CD4-positive, alpha-beta T cell (primary cell): ENCODE data around the gene DERL2. TPM values are rescaled to one million over a fixed set of nuclear protein-coding genes. Genes with fewer than 3 reads are reported as not detected.
"Not testable (repeated sequence)": the region's sequence is repeated elsewhere in the genome, so short reads cannot be mapped to it uniquely, and the experiment has no call there.

Source experiments
- ATAC-seq: fragments of 200-7000 bp; cut with Tn5 transposase; one replicate; pipeline ENCODE4 v1.10.0; 2022; ENCODE audit warnings: mild to moderate bottlenecking; ENCODE audit not compliant: poor library complexity
- CTCF ChIA-PET: fragments of 350-600 bp; sonication (Branson Sonifier 250); formaldehyde crosslinking; loops from one replicate; lab custom pipeline; 2021; ENCODE audit warnings: antibody characterized with exemption, inconsistent platforms; lab: Charles Lee
- POLR2A ChIA-PET: fragments of 350-600 bp; sonication (Branson Sonifier 250); formaldehyde crosslinking; loops from one replicate; lab custom pipeline; 2021; ENCODE audit warnings: antibody characterized with exemption, inconsistent platforms; lab: Charles Lee
- DNase-seq, 14 experiments: peaks; one replicate each; pipeline ENCODE4 v3.0.0-alpha.2; 2013 to 2020; ENCODE audit warnings: mixed read lengths in 2 of 14
- H3K27ac ChIP-seq, 2 donors: one replicate each; pipeline versions ENCODE4 v1.5.1 to v1.7.0; 2013; ENCODE audit warnings: low read length in 2 of 2, low read depth in 1 of 2, mild to moderate bottlenecking in 1 of 2
- H3K27me3 ChIP-seq, 2 experiments: 1 replicate in 1 of 2; 2 replicates in 1 of 2; pipeline versions ENCODE4 v1.6.1 to v1.7.0; 2013; ENCODE audit warnings: low read length in 2 of 2, control low read depth in 1 of 2, mild to moderate bottlenecking in 1 of 2, moderate library complexity in 1 of 2; ENCODE audit not compliant: insufficient read depth in 2 of 2, control insufficient read depth in 1 of 2
- H3K36me3 ChIP-seq: one replicate; pipeline ENCODE4 v1.6.1; 2013; ENCODE audit warnings: low read length, control low read depth; ENCODE audit not compliant: insufficient read depth
- H3K4me1 ChIP-seq: one replicate; pipeline ENCODE4 v1.6.1; 2013; ENCODE audit warnings: low read length, control low read depth; ENCODE audit not compliant: insufficient read depth
- H3K4me3 ChIP-seq: one replicate; pipeline ENCODE4 v1.5.1; 2013; ENCODE audit warnings: mild to moderate bottlenecking, low read length, moderate library complexity
- H3K9me3 ChIP-seq, 2 experiments: 1 replicate in 1 of 2; 2 replicates in 1 of 2; pipeline versions ENCODE4 v1.6.1 to v1.7.0; 2013; ENCODE audit warnings: low read length in 2 of 2, mild to moderate bottlenecking in 2 of 2, control low read depth in 1 of 2, moderate library complexity in 1 of 2; ENCODE audit not compliant: control insufficient read depth in 1 of 2, insufficient read depth in 1 of 2
- H3K27ac Mint-ChIP-seq: one replicate; pipeline ENCODE4 v1.8.0; 2020; ENCODE audit warnings: mixed read lengths
- H3K27me3 Mint-ChIP-seq: one replicate; pipeline ENCODE4 v1.8.0; 2021; ENCODE audit warnings: mixed read lengths
- H3K36me3 Mint-ChIP-seq: one replicate; pipeline ENCODE4 v1.8.0; 2021; ENCODE audit warnings: low read depth, mixed read lengths
- H3K4me1 Mint-ChIP-seq: one replicate; pipeline ENCODE4 v1.8.0; 2021; ENCODE audit warnings: low read depth, mixed read lengths
- H3K4me3 Mint-ChIP-seq: one replicate; pipeline ENCODE4 v1.8.0; 2020; ENCODE audit warnings: mild to moderate bottlenecking, mixed read lengths
- H3K9me3 Mint-ChIP-seq: one replicate; pipeline ENCODE4 v1.8.0; 2020; ENCODE audit warnings: mixed read lengths
- CTCF ChIP-seq: fragments of 200-600 bp; IDR thresholded peaks from one replicate; pipeline ENCODE4 v1.8.0; 2022; ENCODE audit warnings: antibody characterized with exemption, mild to moderate bottlenecking
- intact Hi-C, 2 experiments: fragments of 100-400 bp; cut with DNase I in 1 of 2; cut with micrococcal nuclease in 1 of 2; formaldehyde crosslinking; loops; one replicate each; pipeline versions ENCODE4 v1.15.1 to v1.9.0; 2023 to 2025; cut with DNase I, micrococcal nuclease
- total RNA-seq, 174 experiments: library from RNA in 2 of 174; stranded (reverse) in 2 of 174; gene quantifications; one replicate each; pipeline ENCODE4 v1.2.3 and lab custom pipeline; 2021 to 2026

Gene DERL2
- total RNA-seq, 2 experiments from 2014 or later = 88.3 to 98.7 TPM

- DNase-seq = no peak
- H3K36me3 Mint-ChIP-seq = peaks cover 47% of the 10 kb centered on the region
Observed at GRCh38 chr17:5439446-5439764, 46.6 kb downstream of the DERL2 start.

GRCh38 chr17:5438716-5439445 is 47.1 kb downstream of the DERL2 start, which contains the start of gene C1QBP:
TSS of gene C1QBP (minus strand) at chr17:5439155. CDS start at chr17:5439073, 82 bp downstream.
- H3K4me3 Mint-ChIP-seq = peak within 1 kb of the TSS; percentile 89
- no peaks in the 10 kb centered on the region for H3K27me3 ChIP-seq
- ATAC-seq = peak; percentile 93
- peaks cover 33% of the 10 kb centered on the region for H3K4me1 ChIP-seq
- TF ChIP-seq CTCF = peak; percentile 96
- H3K4me1 Mint-ChIP-seq = peaks cover 35% of the 10 kb centered on the region
- no peaks in the 10 kb centered on the region for H3K27me3 Mint-ChIP-seq
- peaks cover 35% of the 10 kb centered on the region for H3K36me3 ChIP-seq
- ChIA-PET POLR2A (interaction anchor here (0.6 to 2.8 kb wide), 6 partner anchors 20 to 247 kb away, joined by 3 to 37 read pairs (median 6); partner anchors contain the start of genes DERL2, DHX33, MIS12 and NLRP1), CTCF (interaction anchor here (0.6 to 2.8 kb wide), 30 partner anchors 8 to 1770 kb away, joined by 3 to 48 read pairs (median 5); partner anchors contain the start of genes DERL2, DHX33, EMC6 and MIS12)
- no peaks in the 10 kb centered on the region for H3K9me3 Mint-ChIP-seq
- peak within 1 kb of the TSS; percentile 71 to 74 for H3K27ac ChIP-seq
- DNase-seq = peak; percentile 85 to 97 (median 91)
- no peaks in the 10 kb centered on the region for H3K9me3 ChIP-seq
- H3K4me3 ChIP-seq = peak within 1 kb of the TSS; percentile 70
- H3K27ac Mint-ChIP-seq = peak within 1 kb of the TSS; percentile 86
- H3K36me3 Mint-ChIP-seq = peaks cover 45% of the 10 kb centered on the region
- intact Hi-C loops = loop anchor here (1.0 to 10.0 kb wide), 7 partner anchors 19 to 242 kb away; partner anchors contain the start of genes DHX33 (in 2 of the 2), RPAIN (in 2 of the 2) and RABEP1 (in 1 of the 2)

More at GRCh38 chr17:5439446-5439764, 46.6 kb downstream of the DERL2 start:
- no peak for ATAC-seq
- Histone ChIP-seq H3K9me3 (no peaks in the 10 kb centered on the region), H3K4me3 (peak overlapping the region; percentile 70), H3K4me1 (peaks cover 33% of the 10 kb centered on the region), H3K27me3 (no peaks in the 10 kb centered on the region), H3K27ac (peak overlapping the region; percentile 71 to 74), H3K36me3 (peaks cover 36% of the 10 kb centered on the region)
- Mint-ChIP-seq H3K27ac (peak overlapping the region; percentile 86), H3K4me3 (peak overlapping the region; percentile 89), H3K27me3 (no peaks in the 10 kb centered on the region), H3K9me3 (no peaks in the 10 kb centered on the region), H3K4me1 (peaks cover 35% of the 10 kb centered on the region)
- intact Hi-C loops = loop anchor here (1.0 to 10.0 kb wide), 5 partner anchors 29 to 242 kb away; partner anchors contain the start of genes DHX33 (in 1 of the 2) and RABEP1 (in 1 of the 2)
- ChIA-PET POLR2A (interaction anchor here (0.6 to 2.8 kb wide), 6 partner anchors 20 to 247 kb away, joined by 3 to 37 read pairs (median 6); partner anchors contain the start of genes DERL2, DHX33, MIS12 and NLRP1), CTCF (interaction anchor here (0.6 to 2.8 kb wide), 30 partner anchors 9 to 1770 kb away, joined by 3 to 48 read pairs (median 5); partner anchors contain the start of genes DERL2, DHX33, EMC6 and MIS12)
- TF ChIP-seq CTCF = no peak

- DNase-seq (peak in 1 of 14 experiments; percentile 14), ATAC-seq (no peak)
- peaks cover 39% of the 10 kb centered on the region for H3K36me3 ChIP-seq
- H3K4me3 ChIP-seq = peak overlapping the region; percentile 70
- POLR2A ChIA-PET = interaction anchor here (0.9 kb wide), 1 partner anchor 24 kb away, joined by 3 read pairs; no protein-coding TSS in a partner anchor
- intact Hi-C loops = loop anchor here (1.0 to 10.0 kb wide), 4 partner anchors 18 to 153 kb away; partner anchors contain the start of genes DHX33 (in 2 of the 2), RPAIN (in 2 of the 2) and RABEP1 (in 1 of the 2)
- no peak for TF ChIP-seq CTCF
- Mint-ChIP-seq H3K9me3 (no peaks in the 10 kb centered on the region), H3K27me3 (no peaks in the 10 kb centered on the region), H3K4me1 (peaks cover 35% of the 10 kb centered on the region), H3K4me3 (peak overlapping the region; percentile 89), H3K27ac (peak overlapping the region; percentile 86), H3K36me3 (peaks cover 49% of the 10 kb centered on the region)
- no peaks in the 10 kb centered on the region for H3K27me3 ChIP-seq
- H3K27ac ChIP-seq = peak overlapping the region; percentile 2 to 71
- no peaks in the 10 kb centered on the region for H3K9me3 ChIP-seq
- H3K4me1 ChIP-seq = peaks cover 33% of the 10 kb centered on the region
- CTCF ChIA-PET = interaction anchor here (1.8 to 2.8 kb wide), 2 partner anchors 10 to 30 kb away, joined by 21 read pairs; partner anchors contain the start of gene DHX33
Observed at GRCh38 chr17:5437721-5438317, 48.2 kb downstream of the DERL2 start.

- H3K4me1 Mint-ChIP-seq = peaks cover 35% of the 10 kb centered on the region
- CTCF ChIA-PET = interaction anchor here (1.4 kb wide), 1 partner anchor 17 kb away, joined by 3 read pairs; the partner anchor contains the start of gene NUP88
- peak overlapping the region; percentile 65 for H3K4me3 Mint-ChIP-seq
- ATAC-seq, H3K9me3 ChIP-seq, H3K27ac ChIP-seq, H3K4me3 ChIP-seq, H3K27me3 Mint-ChIP-seq, H3K27me3 ChIP-seq, H3K9me3 Mint-ChIP-seq: not testable (repeated sequence)
- intact Hi-C loops = loop anchor here in 1 of 2 experiments (10.0 kb wide), 1 partner anchor 151 kb away; the partner anchor contains the start of gene RABEP1
- Histone ChIP-seq H3K4me1 (peaks cover 33% of the 10 kb centered on the region), H3K36me3 (peaks cover 57% of the 10 kb centered on the region)
- DNase-seq = peak in 1 of 14 experiments; percentile 12
- POLR2A ChIA-PET = interaction anchor here (1.6 kb wide), 1 partner anchor 17 kb away, joined by 7 read pairs; the partner anchor contains the start of gene NUP88
- peaks cover 68% of the 10 kb centered on the region for H3K36me3 Mint-ChIP-seq
- H3K27ac Mint-ChIP-seq = peak overlapping the region; percentile 70
Observed at GRCh38 chr17:5435781-5436315, 50.1 kb downstream of the DERL2 start.
